Activated T-cell treated with anti-CD3 and anti-CD28 coated beads, Interleukin-2, amount 50 U/mL, for 48 hours (primary cell): ENCODE results near the gene GCNA.
"Not testable (repeated sequence)": the region's sequence is repeated elsewhere in the genome, so short reads cannot be mapped to it uniquely, and the experiment has no call there.

ENCODE experiments used
- DNase-seq, 2 experiments: peaks; one replicate each; pipeline ENCODE4 v3.0.0-alpha.2; 2020

The GCNA gene

GRCh38 chrX:71578253-71579135 is at the start of gene GCNA:
Gene GCNA (plus strand): TSS chrX:71578437. CDS start chrX:71580822, 2,385 bp downstream.
- DNase-seq = no peak

GRCh38 chrX:71532078-71532752 is 46.0 kb upstream of the GCNA start:
- peak; percentile 56 to 62 for DNase-seq

DNA sequence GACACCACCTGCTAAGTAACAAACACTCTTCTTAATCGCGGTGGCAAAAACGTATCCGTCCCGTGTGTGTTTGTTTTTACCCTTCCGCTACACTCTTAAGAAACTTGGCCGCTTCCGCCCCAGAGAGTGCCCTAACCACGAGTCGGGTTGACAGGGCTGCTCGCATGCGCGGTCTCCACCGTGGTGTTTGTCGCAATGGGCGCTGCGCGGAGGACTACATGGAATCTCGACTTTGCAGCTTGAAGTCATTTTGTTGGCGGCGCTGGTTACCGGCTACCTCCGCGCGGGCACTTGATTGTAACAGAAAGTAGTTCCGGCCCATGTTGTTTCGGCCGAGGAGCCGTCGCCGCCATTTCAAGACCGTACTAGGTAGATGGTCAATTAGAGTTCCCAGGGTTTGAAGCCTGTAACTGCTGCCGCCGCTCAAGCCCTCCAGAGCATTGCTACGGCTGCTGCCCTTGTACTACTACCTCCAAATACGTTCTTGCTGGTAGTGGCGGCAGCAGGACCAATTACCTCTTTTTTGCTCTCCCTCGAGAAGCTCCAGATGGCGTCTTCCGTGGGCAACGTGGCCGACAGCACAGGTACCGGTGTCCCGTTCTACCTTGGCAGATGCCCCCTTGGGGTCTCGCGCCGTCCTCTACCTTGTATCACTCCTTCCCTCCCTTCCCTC is 45.3 kb upstream of the GCNA start, which contains the start of gene OGT:
TSS of gene OGT (plus strand) at position 352 of the 673 bp plus-strand sequence. CDS start at position 548, 196 bp downstream.
- DNase-seq = peak; percentile 91 to 93

GRCh38 chrX:71533516-71533850 is 44.8 kb upstream of the GCNA start:
- no peak for DNase-seq

- DNase-seq = peak; percentile 61 to 66
Observed at GRCh38 chrX:71533851-71534561, 44.2 kb upstream of the GCNA start.

DNA sequence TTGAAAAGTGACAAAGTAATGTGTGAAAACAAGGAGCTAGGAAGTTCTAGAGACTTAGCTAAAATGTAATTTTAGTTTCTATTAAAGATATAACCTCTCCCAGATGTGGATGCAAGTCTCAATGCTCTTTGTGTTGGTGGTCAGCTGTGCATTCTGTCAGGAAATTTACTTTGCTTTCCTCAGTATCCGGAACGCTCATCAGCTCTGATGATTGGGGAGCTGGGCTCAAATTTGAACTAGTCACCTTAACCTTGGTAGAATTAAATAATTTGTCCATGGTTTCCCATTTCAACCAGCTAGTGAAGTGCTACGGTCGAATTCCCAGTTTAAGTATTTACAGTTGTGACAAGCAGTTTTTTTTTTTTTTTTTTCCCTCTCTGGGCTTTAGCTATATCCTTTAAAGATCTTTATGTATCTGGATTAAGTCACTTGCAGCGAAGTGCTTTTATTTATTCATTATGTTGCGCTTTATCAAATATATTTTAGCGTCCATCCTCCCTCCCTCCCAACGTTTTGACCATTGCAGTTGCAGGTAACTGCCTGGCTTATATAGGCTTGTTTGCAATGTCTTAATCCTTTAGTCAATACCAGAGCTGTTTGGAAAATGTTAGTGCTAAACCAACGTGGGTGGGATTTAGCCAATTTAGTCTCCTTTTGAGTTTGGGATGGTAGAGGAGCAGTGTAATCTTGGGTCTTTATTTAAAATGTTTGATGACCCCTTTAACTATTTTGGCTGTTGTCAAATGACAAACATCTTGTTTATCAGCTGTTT is 43.3 kb upstream of the GCNA start:
- DNase-seq = no peak

DNA sequence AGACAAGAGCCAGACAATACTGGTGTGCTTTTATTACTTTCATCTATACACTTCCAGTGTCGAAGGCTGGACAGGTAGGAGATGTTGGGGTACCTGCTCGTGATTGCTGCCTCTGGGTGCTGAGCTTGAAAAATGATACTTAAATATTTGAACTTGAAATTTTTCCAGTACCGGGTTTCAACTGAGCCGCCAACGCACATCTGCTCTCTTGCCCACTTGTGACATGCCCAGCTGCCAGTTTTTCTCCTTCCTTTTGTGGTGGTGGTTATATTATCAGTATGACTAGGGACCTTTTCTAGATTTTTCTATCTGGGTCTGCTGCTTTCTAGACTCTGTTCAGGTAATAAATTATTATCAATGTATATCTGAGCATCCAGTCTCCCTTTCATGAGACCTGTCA is 42.0 kb upstream of the GCNA start:
- DNase-seq = peak in 1 of 2 experiments; percentile 51

- no peak for DNase-seq
Observed at GRCh38 chrX:71537743-71538142, 40.5 kb upstream of the GCNA start.

DNA sequence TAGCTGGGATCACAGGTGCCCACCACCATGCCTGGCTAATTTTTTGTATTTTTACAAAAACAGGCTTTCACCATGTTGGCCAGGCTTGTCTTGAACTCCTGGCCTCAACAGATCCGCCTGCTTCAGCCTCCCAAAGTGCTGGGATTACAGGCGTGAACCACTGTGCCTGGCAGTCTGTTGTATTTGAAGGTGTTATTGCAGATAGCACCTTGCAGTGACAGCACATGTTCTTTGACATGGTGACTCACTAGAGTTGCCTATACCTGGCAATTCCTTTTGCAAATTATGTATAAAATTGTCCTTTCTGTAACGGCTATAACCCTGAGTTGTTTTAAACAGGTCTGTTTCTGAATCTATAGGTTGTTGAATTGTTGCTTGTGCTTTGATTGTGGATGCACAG is 37.4 kb upstream of the GCNA start:
- DNase-seq = no peak

- no peak for DNase-seq
Observed at GRCh38 chrX:71541210-71542022, 36.8 kb upstream of the GCNA start.

GRCh38 chrX:71542411-71542810 is 35.8 kb upstream of the GCNA start:
- no peak for DNase-seq

DNA sequence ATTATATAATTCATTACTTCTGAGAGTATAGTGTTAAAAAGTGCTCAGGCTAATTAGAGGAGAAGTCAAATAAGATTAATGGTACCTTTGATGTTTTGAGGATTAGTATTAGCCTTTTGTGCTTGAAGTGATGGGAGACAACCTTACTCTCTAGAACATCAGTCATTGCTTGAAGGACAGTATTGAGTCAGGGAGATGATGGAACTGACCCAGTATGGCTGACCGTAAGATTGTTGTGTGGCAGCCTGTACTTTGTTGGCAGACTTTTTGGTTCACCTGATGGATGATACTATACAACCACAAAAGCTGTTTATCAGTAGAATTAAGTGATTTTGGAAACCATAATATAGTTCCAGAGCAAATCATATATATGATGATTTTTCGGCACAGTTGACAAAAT is 35.4 kb upstream of the GCNA start:
- DNase-seq = no peak

- DNase-seq = no peak
Observed at GRCh38 chrX:71543316-71543715, 34.9 kb upstream of the GCNA start.

- DNase-seq = no peak
Observed at GRCh38 chrX:71545364-71545763, 32.9 kb upstream of the GCNA start.

DNA sequence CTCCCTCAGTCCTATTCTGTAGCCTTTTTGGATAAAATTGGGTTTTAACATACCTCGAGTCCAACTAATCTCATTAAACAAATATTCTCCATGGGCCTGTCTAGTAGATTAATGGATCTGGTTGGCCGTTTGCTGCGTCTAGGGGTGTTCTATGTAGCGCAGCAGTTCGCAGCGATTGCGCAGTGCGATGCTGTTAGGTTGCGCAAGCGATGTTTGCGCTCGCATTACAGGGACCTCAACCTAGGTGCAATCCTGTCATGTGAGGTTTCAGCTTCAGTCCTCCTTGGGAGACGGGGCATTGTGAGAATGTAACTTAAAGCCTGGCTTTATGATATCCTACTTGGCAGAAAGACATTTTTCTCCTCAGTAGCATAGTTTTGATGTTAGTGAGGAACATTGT is 31.4 kb upstream of the GCNA start:
- no peak for DNase-seq

GRCh38 chrX:71547339-71547738 is 30.9 kb upstream of the GCNA start:
- DNase-seq = no peak

DNA sequence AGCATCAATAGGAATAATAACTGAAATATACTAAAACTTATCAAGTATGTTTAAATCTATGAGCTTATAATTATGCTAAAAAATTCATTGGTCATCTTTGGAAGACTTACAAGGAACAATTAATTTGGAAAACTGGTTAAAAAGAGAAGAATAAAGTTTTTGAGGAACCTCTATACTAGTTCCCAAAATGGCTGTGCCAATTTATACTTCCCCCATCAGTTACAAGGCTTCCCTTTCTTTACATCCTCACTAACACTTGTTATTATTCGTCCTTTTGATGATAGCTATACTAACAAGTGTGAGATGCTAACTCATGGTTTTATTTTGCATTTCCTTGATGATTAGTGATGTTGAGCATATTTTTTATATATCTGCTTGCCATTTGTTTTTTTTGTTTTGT is 28.3 kb upstream of the GCNA start:
- DNase-seq = no peak

- no peak for DNase-seq
Observed at GRCh38 chrX:71550578-71550977, 27.7 kb upstream of the GCNA start.

DNA sequence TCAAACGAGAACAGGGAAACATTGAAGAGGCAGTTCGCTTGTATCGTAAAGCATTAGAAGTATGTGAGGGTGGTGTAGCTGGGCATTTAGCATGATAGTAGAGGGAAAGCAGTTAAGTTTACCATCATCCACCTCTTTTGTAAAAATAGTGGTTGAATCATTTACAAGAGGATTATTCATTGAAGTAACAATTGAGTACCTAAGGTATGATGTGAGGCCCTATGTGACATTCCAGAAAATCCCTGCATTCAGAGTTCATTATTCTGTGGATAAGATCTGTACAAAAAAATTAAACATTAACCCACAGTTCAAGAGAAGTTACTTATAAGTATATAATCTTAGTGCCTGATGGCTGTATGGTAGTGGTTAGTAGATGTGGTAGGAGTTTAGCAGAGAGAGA is 22.2 kb upstream of the GCNA start:
- no peak for DNase-seq

DNA sequence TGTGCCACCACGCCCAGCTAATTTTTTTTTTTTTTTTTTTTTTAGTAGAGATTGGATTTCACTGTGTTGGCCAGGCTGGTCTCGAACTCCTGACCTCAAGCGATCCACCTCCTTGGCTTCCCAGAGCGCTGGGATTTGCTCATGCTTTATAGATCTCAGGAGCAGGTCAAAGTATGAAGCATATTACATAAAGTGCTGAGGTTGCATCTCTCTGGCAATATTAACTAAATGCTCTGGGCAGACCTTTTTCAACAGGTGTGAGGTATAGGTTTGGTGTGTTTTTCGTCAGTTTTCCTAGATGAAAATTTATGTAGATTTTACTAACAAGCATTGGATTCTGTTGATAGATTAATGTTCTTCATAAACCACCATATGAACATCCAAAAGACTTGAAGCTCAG is 19.3 kb upstream of the GCNA start:
- no peak for DNase-seq

DNA sequence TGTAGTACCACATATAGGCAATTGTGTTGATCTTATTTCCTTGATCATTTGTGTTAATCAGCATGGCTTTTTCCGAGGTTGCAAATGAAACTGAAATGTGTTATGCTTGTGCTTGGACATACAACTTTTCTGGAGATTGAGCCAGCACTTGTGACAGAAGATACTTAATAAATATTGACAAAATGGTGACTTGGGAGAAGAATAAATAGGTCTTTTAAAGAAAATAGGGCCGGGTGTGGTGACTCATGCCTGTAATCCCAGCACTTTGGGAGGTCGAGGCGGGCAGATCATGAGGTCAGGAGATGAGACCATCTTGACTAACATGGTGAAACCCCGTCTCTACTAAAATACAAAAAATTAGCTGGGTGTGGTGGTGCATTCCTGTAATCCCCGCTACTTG is 18.5 kb upstream of the GCNA start:
- DNase-seq = not testable (repeated sequence)
